HEK293 (cell line): Measurements from ENCODE around the gene ITIH2.

Source experiments
- CTCF ChIA-PET: fragments of 350-600 bp; formaldehyde crosslinking; extraction: SDS; loops from one replicate; lab custom pipeline; 2021; ENCODE audit warnings: antibody characterized with exemption; lab: Yijun Ruan, JAX
- POLR2A ChIA-PET: fragments of 300-600 bp; formaldehyde crosslinking; extraction: SDS; loops from one replicate; lab custom pipeline; 2020; ENCODE audit warnings: antibody characterized with exemption, inconsistent platforms; lab: Yijun Ruan, JAX
- H3K27ac ChIP-seq: fragments of 200-500 bp; sonication (Bioruptor generic); 2 replicates; pipeline ENCODE4 v1.5.1; 2014; ENCODE audit warnings: low read depth, low read length, control low read depth, inconsistent platforms; ENCODE audit errors: extremely low read depth
- H3K36me3 ChIP-seq, 2 experiments: fragments of 200-500 bp in 1 of 2; sonication (Bioruptor generic) in 1 of 2; 1 replicate in 1 of 2; 2 replicates in 1 of 2; pipeline ENCODE4 v1.5.1; 2014 to 2017; ENCODE audit warnings: inconsistent platforms in 2 of 2, low read length in 2 of 2; ENCODE audit not compliant: control insufficient read depth in 2 of 2, insufficient read depth in 1 of 2
- H3K4me1 ChIP-seq: fragments of 200-500 bp; sonication (Bioruptor generic); 2 replicates; pipeline ENCODE4 v1.5.1; 2014; ENCODE audit warnings: mild to moderate bottlenecking, low read length, inconsistent platforms; ENCODE audit not compliant: control insufficient read depth, insufficient read depth
- H3K4me3 ChIP-seq: 2 replicates; pipeline ENCODE4 v1.5.1; 2011; ENCODE audit warnings: low read depth, mild to moderate bottlenecking, control low read depth, low read length, moderate library complexity
- H3K9me3 ChIP-seq: fragments of 200-500 bp; sonication (Bioruptor generic); 2 replicates; pipeline ENCODE4 v1.5.1; 2014; ENCODE audit warnings: low read depth, low read length, inconsistent platforms; ENCODE audit not compliant: control insufficient read depth, insufficient read depth
- EGR2 ChIP-seq: fragments of 450-650 bp; formaldehyde crosslinking; IDR thresholded peaks from 2 replicates; pipeline ENCODE4 v1.5.1; 2016; ENCODE audit warnings: low read depth, missing biosample characterization, missing genetic modification characterization
- GLIS1 ChIP-seq: fragments of 450-650 bp; formaldehyde crosslinking; IDR thresholded peaks from 2 replicates; pipeline ENCODE4 v1.5.1; 2016; ENCODE audit warnings: missing biosample characterization, missing genetic modification characterization
- GLIS2 ChIP-seq: fragments of 450-650 bp; formaldehyde crosslinking; IDR thresholded peaks from 2 replicates; pipeline ENCODE4 v1.5.1; 2016; ENCODE audit warnings: missing biosample characterization, missing genetic modification characterization
- HOXA7 ChIP-seq: sonication (generic); formaldehyde crosslinking; IDR thresholded peaks from 2 replicates; pipeline ENCODE4 v1.8.1; 2022; ENCODE audit warnings: missing genetic modification reagents, borderline replicate concordance
- KLF1 ChIP-seq: fragments of 450-650 bp; formaldehyde crosslinking; IDR thresholded peaks from 2 replicates; pipeline ENCODE4 v1.5.1; 2016; ENCODE audit warnings: missing biosample characterization, missing genetic modification characterization
- KLF16 ChIP-seq: fragments of 450-650 bp; formaldehyde crosslinking; IDR thresholded peaks from 2 replicates; pipeline ENCODE4 v1.5.1; 2017; ENCODE audit warnings: missing biosample characterization, missing genetic modification characterization
- KLF8 ChIP-seq: fragments of 450-650 bp; formaldehyde crosslinking; IDR thresholded peaks from 2 replicates; pipeline ENCODE4 v1.5.1; 2016; ENCODE audit warnings: missing biosample characterization, missing genetic modification characterization
- MZF1 ChIP-seq: fragments of 450-650 bp; formaldehyde crosslinking; IDR thresholded peaks from 2 replicates; pipeline ENCODE4 v1.5.1; 2017; ENCODE audit warnings: missing biosample characterization, missing genetic modification characterization, borderline replicate concordance
- PRDM10 ChIP-seq: fragments of 450-650 bp; formaldehyde crosslinking; IDR thresholded peaks from 2 replicates; pipeline ENCODE4 v1.5.1; 2016; ENCODE audit warnings: missing biosample characterization, missing genetic modification characterization
- SP3 ChIP-seq: fragments of 450-650 bp; formaldehyde crosslinking; IDR thresholded peaks from 2 replicates; pipeline ENCODE4 v1.5.1; 2016; ENCODE audit warnings: missing biosample characterization, missing genetic modification characterization
- WT1 ChIP-seq: fragments of 450-650 bp; formaldehyde crosslinking; IDR thresholded peaks from 2 replicates; pipeline ENCODE4 v1.5.1; 2016; ENCODE audit warnings: missing biosample characterization, missing genetic modification characterization
- ZBTB17 ChIP-seq: fragments of 450-650 bp; formaldehyde crosslinking; IDR thresholded peaks from 2 replicates; pipeline ENCODE4 v1.5.1; 2016; ENCODE audit warnings: missing biosample characterization, missing genetic modification characterization
- ZFHX2 ChIP-seq: fragments of 450-650 bp; formaldehyde crosslinking; conservative IDR thresholded peaks from 2 replicates; pipeline ENCODE4 v1.5.1; 2016; ENCODE audit warnings: missing biosample characterization, missing genetic modification characterization
- ZFP3 ChIP-seq: fragments of 450-650 bp; formaldehyde crosslinking; IDR thresholded peaks from 2 replicates; pipeline ENCODE4 v1.5.1; 2016; ENCODE audit warnings: low read depth, missing biosample characterization, missing genetic modification characterization
- ZIC2 ChIP-seq: fragments of 450-650 bp; formaldehyde crosslinking; IDR thresholded peaks from 2 replicates; pipeline ENCODE4 v1.5.1; 2016; ENCODE audit warnings: missing biosample characterization, missing genetic modification characterization
- ZNF112 ChIP-seq: fragments of 450-650 bp; formaldehyde crosslinking; IDR thresholded peaks from 2 replicates; pipeline ENCODE4 v1.5.0; 2017; ENCODE audit warnings: missing biosample characterization, missing genetic modification characterization
- ZNF121 ChIP-seq: fragments of 450-650 bp; formaldehyde crosslinking; IDR thresholded peaks from 2 replicates; pipeline ENCODE4 v1.5.1; 2016; ENCODE audit warnings: missing biosample characterization, missing genetic modification characterization
- ZNF140 ChIP-seq: fragments of 450-650 bp; formaldehyde crosslinking; IDR thresholded peaks from 2 replicates; pipeline ENCODE4 v1.5.1; 2016; ENCODE audit warnings: missing biosample characterization, missing genetic modification characterization
- ZNF169 ChIP-seq: fragments of 450-650 bp; formaldehyde crosslinking; IDR thresholded peaks from 2 replicates; pipeline ENCODE4 v1.5.1; 2016; ENCODE audit warnings: missing biosample characterization, missing genetic modification characterization
- ZNF175 ChIP-seq: fragments of 450-650 bp; formaldehyde crosslinking; IDR thresholded peaks from 2 replicates; pipeline ENCODE4 v1.5.1; 2016; ENCODE audit warnings: missing biosample characterization, missing genetic modification characterization
- ZNF202 ChIP-seq: fragments of 450-650 bp; formaldehyde crosslinking; IDR thresholded peaks from 2 replicates; pipeline ENCODE4 v1.5.1; 2016; ENCODE audit warnings: missing biosample characterization, missing genetic modification characterization, borderline replicate concordance
- ZNF248 ChIP-seq: fragments of 450-650 bp; formaldehyde crosslinking; IDR thresholded peaks from 2 replicates; pipeline ENCODE4 v1.5.1; 2017; ENCODE audit warnings: missing biosample characterization, missing genetic modification characterization
- ZNF280C ChIP-seq: fragments of 450-650 bp; formaldehyde crosslinking; IDR thresholded peaks from 2 replicates; pipeline ENCODE4 v1.5.1; 2016; ENCODE audit warnings: missing biosample characterization, missing genetic modification characterization
- ZNF311 ChIP-seq: fragments of 450-650 bp; formaldehyde crosslinking; IDR thresholded peaks from 2 replicates; pipeline ENCODE4 v1.5.1; 2017; ENCODE audit warnings: missing biosample characterization, missing genetic modification characterization, borderline replicate concordance
- ZNF394 ChIP-seq: fragments of 450-650 bp; formaldehyde crosslinking; IDR thresholded peaks from 2 replicates; pipeline ENCODE4 v1.5.1; 2016; ENCODE audit warnings: missing biosample characterization, missing genetic modification characterization, mild to moderate bottlenecking, moderate library complexity, borderline replicate concordance
- ZNF521 ChIP-seq: fragments of 450-650 bp; formaldehyde crosslinking; IDR thresholded peaks from 2 replicates; pipeline ENCODE4 v1.5.1; 2017; ENCODE audit warnings: missing biosample characterization, mild to moderate bottlenecking, missing genetic modification characterization
- ZNF610 ChIP-seq: fragments of 450-650 bp; formaldehyde crosslinking; IDR thresholded peaks from 2 replicates; pipeline ENCODE4 v1.5.1; 2016; ENCODE audit warnings: missing biosample characterization, missing genetic modification characterization, borderline replicate concordance
- ZNF704 ChIP-seq: fragments of 450-650 bp; formaldehyde crosslinking; IDR thresholded peaks from 2 replicates; pipeline ENCODE4 v1.5.1; 2016; ENCODE audit warnings: missing biosample characterization, missing genetic modification characterization
- ZNF830 ChIP-seq: fragments of 450-650 bp; IDR thresholded peaks from 2 replicates; pipeline ENCODE4 v1.5.0; 2018; ENCODE audit warnings: missing biosample characterization, missing genetic modification characterization, low read depth, mild to moderate bottlenecking, moderate library complexity

The ITIH2 gene

GRCh38 chr10:7667262-7668141, 35.6 kb upstream of the ITIH2 start (continued):
- no peak for TF ChIP-seq HOXA7 (CRISPR knock-in tag)
- no peak for TF ChIP-seq ZNF175 (tag by site-specific recombination)
- no peak for TF ChIP-seq GLIS1
- peak; percentile 91 for TF ChIP-seq EGR2 (tag by site-specific recombination)
- TF ChIP-seq ZIC2 (tag by site-specific recombination), result no peak
- TF ChIP-seq ZNF610 (tag by site-specific recombination), result no peak
- peak; percentile 32; the same call in 1 of the 2 replicates for TF ChIP-seq SP3 (tag by site-specific recombination)
- TF ChIP-seq ZNF830 (tag by site-specific recombination), result no peak
- no peak for TF ChIP-seq ZNF280C (tag by site-specific recombination)
- TF ChIP-seq ZNF521 (tag by site-specific recombination), result no peak
- TF ChIP-seq GLIS2 (tag by site-specific recombination), result peak; percentile 63; the same call in 1 of the 2 replicates
- TF ChIP-seq KLF8 (tag by site-specific recombination), result no peak
- no peak for TF ChIP-seq ZFP3 (tag by site-specific recombination)
- peak; percentile 92 for TF ChIP-seq ZFHX2 (tag by site-specific recombination)
- no peak for TF ChIP-seq ZNF121 (tag by site-specific recombination)
- TF ChIP-seq ZNF248 (tag by site-specific recombination), result no peak
- no peak for TF ChIP-seq ZNF704
- TF ChIP-seq ZNF394, result no peak
- TF ChIP-seq ZNF112 (tag by site-specific recombination), result no peak
- TF ChIP-seq KLF16 (tag by site-specific recombination), result no peak
- TF ChIP-seq ZNF202 (tag by site-specific recombination), result no peak
- TF ChIP-seq ZNF140 (tag by site-specific recombination), result no peak

- CTCF ChIA-PET, result interaction anchor here (0.5 to 2.0 kb wide), 2 partner anchors 17 to 1268 kb away, joined by 4 to 11 read pairs; no protein-coding TSS in a partner anchor
Measured at GRCh38 chr10:7670157-7670556, 33.0 kb upstream of the ITIH2 start.

More at GRCh38 chr10:7670157-7670556, 33.0 kb upstream of the ITIH2 start:
- Histone ChIP-seq H3K36me3 (no peaks in the 10 kb centered on the region), H3K4me1 (0 out of 2 replicates have a peak, but pooled peaks cover 2% of the 10 kb centered on the region), H3K27ac (no peak overlapping the region), H3K4me3 (no peak overlapping the region), H3K9me3 (no peaks in the 10 kb centered on the region)
- POLR2A ChIA-PET, result no interaction called here
- no peak for TF ChIP-seq ZNF311 (tag by site-specific recombination)
- peak; percentile 95 for TF ChIP-seq WT1 (tag by site-specific recombination)
- TF ChIP-seq MZF1 (tag by site-specific recombination), result peak; percentile 60; the same call in 1 of the 2 replicates
- peak; percentile 65 for TF ChIP-seq ZBTB17
- peak; percentile 28; the same call in 1 of the 2 replicates for TF ChIP-seq PRDM10 (tag by site-specific recombination)
- TF ChIP-seq ZNF169 (tag by site-specific recombination), result no peak
- TF ChIP-seq KLF1 (tag by site-specific recombination), result peak; percentile 40; the same call in 1 of the 2 replicates
